ENCODE results near the gene PTGDS. TPM values are rescaled to one million over a fixed set of nuclear protein-coding genes. Genes with fewer than 3 reads are reported as not detected.

Gene PTGDS
- total and polyA plus RNA-seq, 2 experiments from 2014 or later: 0.25 TPM; not detected in 1

DNA sequence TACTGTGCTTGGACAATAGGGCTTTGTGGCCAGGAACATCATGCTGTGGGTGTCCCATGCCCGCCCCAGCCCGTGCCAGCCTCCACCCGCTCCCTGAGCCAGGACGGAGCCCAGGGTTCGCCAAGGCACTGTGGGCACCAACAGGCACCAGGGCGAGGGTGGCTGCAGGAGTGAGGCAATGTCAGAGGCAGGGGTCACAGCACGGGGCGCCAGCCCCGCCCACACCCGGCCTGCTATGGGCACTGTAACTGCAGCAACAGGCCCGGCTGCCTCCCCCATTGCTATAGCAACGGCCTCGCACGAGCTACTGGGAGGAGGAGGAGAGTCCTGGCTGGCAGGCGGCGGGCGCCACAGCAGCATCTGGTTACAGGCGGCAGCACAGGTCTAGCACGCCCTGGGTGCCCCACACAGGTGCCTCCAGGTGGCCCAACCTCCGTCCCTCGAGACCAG, 48.2 kb downstream of the PTGDS start:
- TF ChIP-seq EZH2phosphoT487 (IDR thresholded peaks at IDR 0.05; ENCODE audit: insufficient read depth, low read depth) (no peak), EZH2 (IDR thresholded peaks at IDR 0.05; ENCODE audit: insufficient read depth, poor library complexity, severe bottlenecking) (no peak)
- Histone ChIP-seq H3K4me1 (ENCODE audit: insufficient read depth) (no peaks in the 10 kb centered on the region), H3K9me3 (ENCODE audit: low read depth) (no peaks in the 10 kb centered on the region), H3K36me3 (ENCODE audit: low read depth) (no peaks in the 10 kb centered on the region), H4K20me1 (ENCODE audit: insufficient read depth) (no peaks in the 10 kb centered on the region), H3K4me2 (ENCODE audit: unreplicated experiment) (no peak overlapping the region), H2AFZ (no peak overlapping the region), H3K4me3 (no peak overlapping the region), H3K79me2 (ENCODE audit: insufficient read depth) (no peaks in the 10 kb centered on the region), H3K9ac (no peak overlapping the region), H3F3A (ENCODE audit: insufficient read depth) (no peaks in the 10 kb centered on the region), H3K27ac (no peak overlapping the region), H3K9me2 (ENCODE audit: insufficient read depth) (no peaks in the 10 kb centered on the region), H3K27me3 (replicated peaks; ENCODE audit: insufficient read depth) (no peaks in the 10 kb centered on the region)
- in situ Hi-C loops (cut with MboI): no loop called here
- DNase-seq: no peak
- 85% methylated on average over 18 to 19 of the region's 21 CpGs for WGBS, 2 experiments (ENCODE audit: low coverage in 1 of 2, low lambda C conversion rate in 2 of 2, missing lambda C conversion rate in 2 of 2)

DNA sequence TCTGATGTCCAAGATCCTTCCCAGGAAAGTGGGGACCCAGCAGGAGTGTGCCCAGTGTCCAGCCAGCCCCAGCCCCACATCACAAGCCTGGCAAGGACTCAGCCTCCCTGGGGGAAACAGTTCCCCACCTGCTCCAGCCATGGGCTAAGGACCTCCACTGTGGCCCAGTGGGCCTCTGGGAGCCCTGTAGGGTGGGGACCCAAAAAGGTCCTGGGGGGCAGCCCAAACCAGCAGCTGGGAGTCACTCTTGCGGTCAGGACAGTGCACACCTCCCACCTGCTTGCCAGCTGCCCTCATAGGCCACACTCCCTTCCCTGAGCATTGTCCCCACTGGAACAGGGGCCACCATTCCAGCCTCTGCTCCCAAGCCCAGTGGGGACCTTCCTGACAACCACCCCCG, 49.1 kb downstream of the PTGDS start:
- Histone ChIP-seq H3K4me1 (ENCODE audit: insufficient read depth) (no peaks in the 10 kb centered on the region), H3F3A (ENCODE audit: insufficient read depth) (no peaks in the 10 kb centered on the region), H3K9ac (no peak overlapping the region), H3K9me2 (ENCODE audit: insufficient read depth) (no peaks in the 10 kb centered on the region), H3K4me3 (no peak overlapping the region), H4K20me1 (ENCODE audit: insufficient read depth) (no peaks in the 10 kb centered on the region), H3K36me3 (ENCODE audit: low read depth) (no peaks in the 10 kb centered on the region), H3K4me2 (ENCODE audit: unreplicated experiment) (no peak overlapping the region), H2AFZ (no peak overlapping the region), H3K9me3 (ENCODE audit: low read depth) (no peaks in the 10 kb centered on the region), H3K79me2 (ENCODE audit: insufficient read depth) (no peaks in the 10 kb centered on the region), H3K27ac (no peak overlapping the region), H3K27me3 (replicated peaks; ENCODE audit: insufficient read depth) (no peaks in the 10 kb centered on the region)
- in situ Hi-C loops (cut with MboI): no loop called here
- 64 to 70% methylated on average over 2 of the region's 2 CpGs for WGBS, 2 experiments (ENCODE audit: low coverage in 1 of 2, low lambda C conversion rate in 2 of 2, missing lambda C conversion rate in 2 of 2)
- TF ChIP-seq EZH2phosphoT487 (IDR thresholded peaks at IDR 0.05; ENCODE audit: insufficient read depth, low read depth): no peak
- TF ChIP-seq EZH2 (IDR thresholded peaks at IDR 0.05; ENCODE audit: insufficient read depth, poor library complexity, severe bottlenecking): no peak
- DNase-seq: no peak

DNA sequence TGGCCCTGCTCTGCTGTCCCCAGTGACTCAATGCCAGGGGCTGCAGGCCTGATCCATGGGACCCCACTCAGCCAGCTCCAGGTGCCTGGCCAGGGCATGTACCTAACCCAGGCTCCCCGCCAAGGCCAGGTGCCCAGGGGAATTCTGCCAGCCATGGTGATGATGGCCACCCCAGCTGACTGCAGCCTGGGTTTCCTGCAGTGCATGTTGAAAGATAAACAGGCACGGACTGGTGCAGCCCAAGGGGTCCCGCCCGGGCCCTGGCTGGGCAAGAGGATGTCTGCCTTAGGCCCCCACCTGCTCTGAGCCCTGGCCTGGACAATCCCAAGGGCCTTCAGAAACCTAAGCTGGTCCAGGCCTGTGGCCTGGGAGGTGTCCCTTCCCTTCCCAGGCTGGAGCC, 49.5 kb downstream of the PTGDS start:
- no peak for DNase-seq
- H2AFZ ChIP-seq: no peak overlapping the region
- in situ Hi-C loops (cut with MboI): no loop called here

DNA sequence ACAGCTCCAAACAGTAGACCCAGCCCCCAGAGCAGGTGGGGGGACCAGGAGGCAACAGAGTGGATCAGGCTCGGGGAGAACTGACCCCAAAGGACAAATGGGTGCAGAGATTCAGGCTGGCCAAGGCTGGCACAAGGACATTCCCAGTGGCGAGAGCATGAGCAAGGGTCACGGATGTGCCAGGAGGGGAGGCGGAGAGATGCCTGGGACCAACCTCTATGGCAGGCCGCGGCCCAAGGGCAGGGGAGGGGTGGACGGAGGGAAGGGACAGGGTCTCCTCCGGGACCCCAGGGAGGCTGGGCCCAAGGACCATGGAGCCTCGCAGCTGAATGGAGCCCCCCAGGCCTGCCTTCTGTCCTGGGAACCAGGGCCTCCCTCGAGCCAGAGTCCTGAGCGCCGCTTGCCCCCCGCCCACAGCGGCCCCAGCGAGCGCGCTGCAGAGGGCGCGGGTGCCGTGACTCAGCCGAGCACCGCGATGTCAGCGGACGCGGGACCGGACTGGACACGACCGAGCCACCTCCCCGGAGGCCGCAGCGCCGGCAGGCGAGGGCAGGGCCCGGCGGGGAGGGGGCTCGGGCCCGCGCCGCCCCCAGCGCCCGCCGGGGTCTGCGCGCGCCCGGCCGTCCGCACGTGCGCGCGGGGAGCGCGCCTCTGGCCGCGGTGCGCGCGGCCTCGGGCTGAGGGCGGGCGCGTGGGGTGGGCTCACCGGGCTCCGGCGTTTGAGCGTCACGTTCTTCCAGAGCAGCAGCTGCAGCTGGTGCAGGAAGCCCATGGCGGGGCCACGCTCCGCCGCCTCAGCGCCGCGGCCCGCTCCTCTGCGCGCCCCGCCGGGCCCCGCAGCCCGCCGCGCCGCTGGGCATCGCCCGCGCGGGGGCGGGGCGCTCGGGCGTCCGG, 50.3 kb downstream of the PTGDS start, which contains the start of gene ABCA2:
TSS of gene ABCA2 (minus strand) at position 869 of the 894 bp plus-strand sequence. CDS start at position 772, 97 bp downstream.
- Histone ChIP-seq H3K9me3 (ENCODE audit: low read depth) (no peaks in the 10 kb centered on the region), H3K27ac (no peak within 1 kb of the TSS), H3K27me3 (replicated peaks; ENCODE audit: insufficient read depth) (no peaks in the 10 kb centered on the region), H4K20me1 (ENCODE audit: insufficient read depth) (no peaks in the 10 kb centered on the region), H3K9me2 (ENCODE audit: insufficient read depth) (no peaks in the 10 kb centered on the region), H2AFZ (peak within 1 kb of the TSS; percentile 79), H3K4me2 (ENCODE audit: unreplicated experiment) (peak within 1 kb of the TSS; percentile 86), H3K9ac (peak within 1 kb of the TSS; percentile 72), H3K79me2 (ENCODE audit: insufficient read depth) (no peaks in the 10 kb centered on the region), H3K4me3 (peak within 1 kb of the TSS; percentile 77), H3F3A (ENCODE audit: insufficient read depth) (no peaks in the 10 kb centered on the region), H3K4me1 (ENCODE audit: insufficient read depth) (no peaks in the 10 kb centered on the region), H3K36me3 (ENCODE audit: low read depth) (no peaks in the 10 kb centered on the region)
- DNase-seq: peak; percentile 74
- TF ChIP-seq EZH2 (IDR thresholded peaks at IDR 0.05; ENCODE audit: insufficient read depth, poor library complexity, severe bottlenecking) (no peak), EZH2phosphoT487 (IDR thresholded peaks at IDR 0.05; ENCODE audit: insufficient read depth, low read depth) (no peak)
- in situ Hi-C loops (cut with MboI): no loop called here
- 2% methylated on average over 16 to 65 of the region's 95 CpGs for WGBS, 2 experiments (ENCODE audit: low coverage in 1 of 2, low lambda C conversion rate in 2 of 2, missing lambda C conversion rate in 2 of 2)

More for the DNA sequence above, 49.5 kb downstream of the PTGDS start:
- no peaks in the 10 kb centered on the region for H3K9me2 ChIP-seq (ENCODE audit: insufficient read depth)
- no peaks in the 10 kb centered on the region for H3K27me3 ChIP-seq (replicated peaks; ENCODE audit: insufficient read depth)
- no peak for TF ChIP-seq EZH2phosphoT487 (IDR thresholded peaks at IDR 0.05; ENCODE audit: insufficient read depth, low read depth)
- no peak for TF ChIP-seq EZH2 (IDR thresholded peaks at IDR 0.05; ENCODE audit: insufficient read depth, poor library complexity, severe bottlenecking)
- H3F3A ChIP-seq (ENCODE audit: insufficient read depth): no peaks in the 10 kb centered on the region
- no peak overlapping the region for H3K27ac ChIP-seq
- no peaks in the 10 kb centered on the region for H3K4me1 ChIP-seq (ENCODE audit: insufficient read depth)
- no peak overlapping the region for H3K4me2 ChIP-seq (ENCODE audit: unreplicated experiment)
- no peaks in the 10 kb centered on the region for H3K9me3 ChIP-seq (ENCODE audit: low read depth)
- 68 to 78% methylated on average over 4 of the region's 4 CpGs for WGBS, 2 experiments (ENCODE audit: low coverage in 1 of 2, low lambda C conversion rate in 2 of 2, missing lambda C conversion rate in 2 of 2)
- H3K36me3 ChIP-seq (ENCODE audit: low read depth): no peaks in the 10 kb centered on the region
- H3K79me2 ChIP-seq (ENCODE audit: insufficient read depth): no peaks in the 10 kb centered on the region
- no peaks in the 10 kb centered on the region for H4K20me1 ChIP-seq (ENCODE audit: insufficient read depth)
- H3K4me3 ChIP-seq: peak overlapping the region; percentile 77
- no peak overlapping the region for H3K9ac ChIP-seq
